Lung (tissue), 12 donors: ENCODE results near the gene AKR1B15. TPM values are rescaled to one million over a fixed set of nuclear protein-coding genes. Genes with fewer than 3 reads are reported as not detected.
"Not testable (repeated sequence)": the region's sequence is repeated elsewhere in the genome, so short reads cannot be mapped to it uniquely, and the experiment has no call there.

ENCODE experiments used
- ATAC-seq: fragments of 200-7000 bp; cut with Tn5 transposase; one replicate; pipeline ENCODE4 v1.9.1; 2020; ENCODE audit warnings: moderate number of reproducible peaks; ENCODE audit not compliant: insufficient read depth, low FRiP score
- DNase-seq, 3 donors: peaks; one replicate each; pipeline ENCODE4 v3.0.0-alpha.2; 2013 to 2017
- H3K27ac ChIP-seq, 2 donors: one replicate each; pipeline ENCODE4 v1.5.1; 2013; ENCODE audit warnings: mild to moderate bottlenecking in 2 of 2, moderate library complexity in 2 of 2, control low read depth in 1 of 2, inconsistent platforms in 1 of 2, low read depth in 1 of 2, low read length in 1 of 2
- H3K27me3 ChIP-seq, 3 donors: one replicate each; pipeline ENCODE4 v1.5.1; 2013; ENCODE audit warnings: low read length in 2 of 3; ENCODE audit not compliant: control insufficient read depth in 3 of 3, insufficient read depth in 3 of 3
- H3K36me3 ChIP-seq, 4 donors: one replicate each; pipeline ENCODE4 v1.5.1; 2013; ENCODE audit warnings: low read length in 4 of 4, mild to moderate bottlenecking in 1 of 4, moderate library complexity in 1 of 4; ENCODE audit not compliant: control insufficient read depth in 4 of 4, insufficient read depth in 4 of 4
- H3K4me1 ChIP-seq, 5 donors: one replicate each; pipeline ENCODE4 v1.5.1; 2013; ENCODE audit warnings: low read length in 5 of 5, mild to moderate bottlenecking in 2 of 5, moderate library complexity in 1 of 5; ENCODE audit not compliant: control insufficient read depth in 5 of 5, insufficient read depth in 5 of 5
- H3K4me3 ChIP-seq: one replicate; pipeline ENCODE4 v1.5.1; 2013; ENCODE audit warnings: mild to moderate bottlenecking, control low read depth, moderate library complexity
- H3K9ac ChIP-seq, 2 donors: one replicate each; pipeline ENCODE4 v1.5.1; 2013; ENCODE audit warnings: low read length in 2 of 2, control low read depth in 1 of 2; ENCODE audit not compliant: insufficient read depth in 1 of 2
- H3K9me3 ChIP-seq, 4 donors: one replicate each; pipeline ENCODE4 v1.5.1; 2013; ENCODE audit warnings: low read length in 3 of 4, mild to moderate bottlenecking in 1 of 4, moderate library complexity in 1 of 4; ENCODE audit not compliant: control insufficient read depth in 4 of 4, insufficient read depth in 3 of 4
- WGBS, 2 donors: extraction: QIAGEN DNeasy Blood & Tissue Kit; methylation state at CpG; one replicate each; pipeline ENCODE4 v1.1.7; 2013; 5-methylcytosine and 5-hydroxymethylcytosine counted together
- polyA plus RNA-seq, 2 donors: library from polyadenylated mRNA; stranded (reverse); fragments of 200-250 nt; gene quantifications; one replicate each; pipeline ENCODE4 v1.2.1, GENCODE V29; 2013
- total RNA-seq, 2 donors: library from RNA; depleted of rRNA in 1 of 2; stranded (reverse); fragments of >200 nt in 1 of 2; gene quantifications; one replicate each; pipeline ENCODE4 v1.2.1, GENCODE V29; 2014 to 2021
- TF ChIP-seq, protein P1 (sequence below): IDR thresholded peaks from 2 replicates; pipeline ENCODE4 v1.5.1; 2012; ENCODE audit warnings: mild to moderate bottlenecking; ENCODE audit errors: control extremely low read depth, extremely low read depth
- donor health status: control.
- donor health status: control.
- donor health status: Bipolar disorder and iron deficiency.
- donor health status: healthy.
- donor health status: DM: yes; HTN: yes; CAD: no.

The AKR1B15 gene
- total and polyA plus RNA-seq, 4 donors, result not detected

DNA sequence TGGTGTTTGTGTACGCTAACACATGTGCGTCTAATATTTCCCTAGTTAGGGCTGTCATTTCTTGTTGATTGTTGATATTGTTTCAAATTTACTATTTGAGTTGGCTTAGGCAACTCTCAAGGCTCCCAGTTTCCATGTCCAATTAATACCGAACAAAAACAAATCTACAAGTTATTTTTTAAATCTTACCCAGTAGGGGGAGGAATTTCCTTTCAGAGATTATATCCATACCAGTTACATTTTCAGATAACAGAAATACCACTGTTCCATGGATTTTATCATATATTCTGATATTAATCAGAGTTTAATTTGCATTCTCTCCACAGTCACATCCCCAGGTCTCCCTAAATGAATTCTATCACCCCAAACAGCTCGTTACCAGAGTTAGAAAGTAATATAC lies 28.8 kb upstream of the AKR1B15 start:
- ATAC-seq (no peak), DNase-seq (peak in 1 of 3 donors; percentile 12)
- 72 to 88% methylated on average over 4 of the region's 4 CpGs for WGBS, 2 donors
- H3K27me3 ChIP-seq, result peaks cover 0 to 5% (median 0%) of the 10 kb centered on the region in 3 donors
- TF ChIP-seq, protein P1, sequence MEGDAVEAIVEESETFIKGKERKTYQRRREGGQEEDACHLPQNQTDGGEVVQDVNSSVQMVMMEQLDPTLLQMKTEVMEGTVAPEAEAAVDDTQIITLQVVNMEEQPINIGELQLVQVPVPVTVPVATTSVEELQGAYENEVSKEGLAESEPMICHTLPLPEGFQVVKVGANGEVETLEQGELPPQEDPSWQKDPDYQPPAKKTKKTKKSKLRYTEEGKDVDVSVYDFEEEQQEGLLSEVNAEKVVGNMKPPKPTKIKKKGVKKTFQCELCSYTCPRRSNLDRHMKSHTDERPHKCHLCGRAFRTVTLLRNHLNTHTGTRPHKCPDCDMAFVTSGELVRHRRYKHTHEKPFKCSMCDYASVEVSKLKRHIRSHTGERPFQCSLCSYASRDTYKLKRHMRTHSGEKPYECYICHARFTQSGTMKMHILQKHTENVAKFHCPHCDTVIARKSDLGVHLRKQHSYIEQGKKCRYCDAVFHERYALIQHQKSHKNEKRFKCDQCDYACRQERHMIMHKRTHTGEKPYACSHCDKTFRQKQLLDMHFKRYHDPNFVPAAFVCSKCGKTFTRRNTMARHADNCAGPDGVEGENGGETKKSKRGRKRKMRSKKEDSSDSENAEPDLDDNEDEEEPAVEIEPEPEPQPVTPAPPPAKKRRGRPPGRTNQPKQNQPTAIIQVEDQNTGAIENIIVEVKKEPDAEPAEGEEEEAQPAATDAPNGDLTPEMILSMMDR, result no peak
- H3K9me3 ChIP-seq, result no peaks in the 10 kb centered on the region
- H3K4me1 ChIP-seq, result no peaks in the 10 kb centered on the region
- H3K9ac ChIP-seq, result no peak overlapping the region
- H3K36me3 ChIP-seq, result no peaks in the 10 kb centered on the region
- no peak overlapping the region for H3K4me3 ChIP-seq
- H3K27ac ChIP-seq, result no peak overlapping the region

DNA sequence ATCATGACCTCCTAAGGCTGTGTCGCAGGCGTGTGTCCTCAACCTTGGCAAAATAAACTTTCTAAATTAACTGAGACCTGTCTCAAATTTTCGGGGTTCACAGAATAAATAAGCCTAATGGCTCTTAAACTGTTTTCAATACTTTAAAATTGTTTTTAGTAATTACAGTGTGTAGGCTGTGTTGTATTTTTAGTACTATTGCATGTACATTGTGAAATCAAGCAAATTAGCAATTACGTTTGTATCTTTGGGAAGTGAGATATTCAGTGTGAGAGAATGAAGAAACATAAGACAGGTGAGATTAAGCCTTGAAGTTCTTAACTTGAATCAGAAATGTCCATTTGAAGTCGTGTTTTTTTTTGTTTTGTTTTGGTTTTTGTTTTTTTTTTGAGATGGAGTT lies 26.3 kb upstream of the AKR1B15 start:
- no peak overlapping the region for H3K4me3 ChIP-seq
- DNase-seq, result no peak
- WGBS, 2 donors, result 75 to 78% methylated on average over 5 of the region's 5 CpGs

DNA sequence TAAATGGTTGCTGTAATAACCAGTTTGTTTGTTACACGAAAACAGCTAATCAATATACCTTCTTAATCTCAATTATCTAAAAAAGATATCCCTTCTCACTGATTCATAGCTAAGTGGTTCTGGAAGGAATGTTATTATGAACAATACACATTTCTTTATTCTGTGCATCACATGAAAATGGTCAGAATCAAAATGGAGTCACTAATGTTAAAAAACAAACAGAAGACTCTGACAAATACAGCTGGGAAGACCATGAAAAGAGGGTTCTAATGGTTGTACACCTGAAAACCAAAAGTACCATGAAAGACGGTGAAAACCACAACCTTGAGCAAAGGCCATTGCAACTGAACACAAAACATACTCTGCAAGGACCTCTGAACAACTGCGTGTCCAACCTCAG lies 23.5 kb upstream of the AKR1B15 start:
- 93% methylated on average over 3 of the region's 3 CpGs for WGBS, 2 donors
- H3K4me1 ChIP-seq, DNase-seq: not testable (repeated sequence)

More for the DNA sequence above, 26.3 kb upstream of the AKR1B15 start:
- Histone ChIP-seq H3K4me1 (peaks cover 0 to 3% (median 0%) of the 10 kb centered on the region in 5 donors), H3K27me3 (peaks cover 0 to 2% (median 0%) of the 10 kb centered on the region in 3 donors), H3K27ac (no peak overlapping the region), H3K9ac (no peak overlapping the region), H3K36me3 (no peaks in the 10 kb centered on the region), H3K9me3 (no peaks in the 10 kb centered on the region)
- TF ChIP-seq, protein P1, result no peak
- no peak for ATAC-seq

DNA sequence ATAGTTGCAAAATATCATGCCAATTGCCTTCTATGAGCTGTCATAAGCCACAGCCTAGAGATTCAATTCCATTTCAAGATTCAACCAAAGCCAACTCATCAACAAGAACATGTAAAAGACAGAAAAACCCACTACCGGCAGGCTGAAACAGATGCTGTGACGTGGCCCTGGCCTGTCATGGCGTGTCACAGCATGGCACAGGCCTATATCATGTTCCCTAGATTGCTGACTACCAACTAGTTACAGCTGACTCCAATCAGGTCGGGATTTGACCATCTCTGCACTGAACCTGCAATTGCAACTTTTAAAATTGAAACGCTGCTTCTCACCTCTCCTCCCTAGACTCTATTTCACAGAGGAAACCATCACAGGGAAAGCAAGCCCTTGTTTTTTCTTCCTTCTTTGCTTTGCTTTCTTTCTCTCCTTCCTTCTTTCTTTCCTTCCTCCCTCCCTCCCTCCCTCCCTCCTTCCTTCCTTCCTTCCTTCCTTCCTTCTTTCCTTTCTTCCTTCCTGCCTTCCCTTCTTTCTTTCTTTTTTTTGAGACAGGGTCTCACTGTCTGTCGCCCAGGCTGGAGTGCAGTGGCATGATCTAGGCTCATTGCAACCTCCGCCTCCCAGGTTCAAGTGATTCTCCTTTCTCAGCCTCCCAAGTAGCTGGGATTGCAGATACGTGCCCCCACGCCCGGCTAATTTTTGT lies 22.2 kb upstream of the AKR1B15 start:
- ATAC-seq, H3K4me3 ChIP-seq, H3K27ac ChIP-seq, DNase-seq, H3K27me3 ChIP-seq, H3K9ac ChIP-seq, H3K36me3 ChIP-seq, H3K9me3 ChIP-seq, H3K4me1 ChIP-seq: not testable (repeated sequence)
- WGBS, 2 donors, result 90 to 93% methylated on average over 10 of the region's 10 CpGs

More for the DNA sequence above, 23.5 kb upstream of the AKR1B15 start:
- not testable (repeated sequence) for H3K27ac ChIP-seq, H3K27me3 ChIP-seq, ATAC-seq, H3K36me3 ChIP-seq, H3K4me3 ChIP-seq, H3K9ac ChIP-seq, H3K9me3 ChIP-seq
